Measurements from ENCODE around the gene GATAD2A.
"Not testable (repeated sequence)": the region's sequence is repeated elsewhere in the genome, so short reads cannot be mapped to it uniquely, and the experiment has no call there.

GATAD2A gene

DNA sequence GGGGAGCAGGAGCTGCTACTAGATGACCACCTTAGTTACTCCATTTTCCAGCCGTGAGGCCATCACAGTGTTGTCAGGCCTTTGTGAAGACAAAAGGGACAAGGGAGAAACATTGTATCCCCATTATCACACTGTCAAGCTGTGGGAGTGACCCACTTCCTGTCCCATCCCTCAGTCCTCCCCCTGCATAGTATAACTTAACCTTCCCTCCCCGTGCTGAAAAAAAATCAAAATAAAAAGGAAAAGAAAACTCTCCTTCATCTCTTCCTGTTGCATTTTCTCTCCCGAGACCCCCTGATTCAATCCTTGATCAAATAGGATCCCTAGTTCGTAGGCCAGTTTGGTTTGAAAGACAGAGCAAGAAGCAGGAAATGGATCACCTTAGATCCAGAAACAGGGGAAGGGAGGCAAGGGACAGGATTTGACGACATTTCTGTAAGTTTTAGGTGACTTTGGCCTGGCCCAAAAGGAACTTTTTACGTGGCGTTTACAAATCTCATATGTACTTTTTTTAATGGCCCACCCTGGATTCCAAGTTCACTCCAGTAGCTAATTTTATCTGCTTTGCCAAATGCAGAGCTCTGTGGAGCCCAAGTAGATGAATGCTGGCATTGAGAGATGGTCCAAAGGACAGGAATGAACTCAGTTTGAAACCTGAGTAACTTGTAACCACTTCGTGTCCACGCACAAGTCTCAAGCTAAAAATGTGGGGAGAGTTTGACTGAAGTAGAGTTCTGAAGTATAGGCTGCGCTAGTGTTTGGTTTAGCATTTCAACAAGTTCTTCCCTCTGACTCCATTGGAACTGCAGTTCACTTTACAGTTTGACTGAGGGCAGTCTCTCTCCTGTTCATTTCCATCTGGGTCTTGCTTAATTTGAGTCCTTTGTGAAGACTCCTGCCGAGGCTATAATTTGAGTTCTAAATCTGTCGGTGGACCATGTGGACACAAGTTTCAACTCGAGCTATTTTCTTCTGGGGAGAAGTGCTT lies 16.6 kb upstream of the GATAD2A start:
- no peak for DNase-seq

DNA sequence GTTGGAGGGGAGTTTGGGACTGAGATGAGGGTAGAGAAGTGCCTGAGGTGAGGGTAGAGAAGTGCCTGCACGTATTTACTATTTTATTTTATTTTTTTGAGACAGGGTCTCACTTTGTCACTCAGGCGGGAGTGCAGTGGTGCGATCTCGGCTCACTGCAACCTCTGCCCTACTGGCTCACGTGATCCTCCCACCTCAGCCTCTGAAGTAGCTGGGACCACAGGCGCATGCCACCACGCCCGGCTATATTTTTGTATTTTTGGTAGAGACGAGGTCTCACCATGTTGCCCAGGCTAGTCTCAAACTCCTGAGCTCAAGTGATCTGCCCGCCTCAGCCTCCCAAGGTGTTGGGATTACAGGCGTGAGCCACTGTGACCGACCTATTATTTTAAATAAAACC lies 15.8 kb upstream of the GATAD2A start:
- not testable (repeated sequence) for DNase-seq

- not testable (repeated sequence) for DNase-seq
Measured at GRCh38 chr19:19394333-19394732, 11.1 kb upstream of the GATAD2A start.

DNA sequence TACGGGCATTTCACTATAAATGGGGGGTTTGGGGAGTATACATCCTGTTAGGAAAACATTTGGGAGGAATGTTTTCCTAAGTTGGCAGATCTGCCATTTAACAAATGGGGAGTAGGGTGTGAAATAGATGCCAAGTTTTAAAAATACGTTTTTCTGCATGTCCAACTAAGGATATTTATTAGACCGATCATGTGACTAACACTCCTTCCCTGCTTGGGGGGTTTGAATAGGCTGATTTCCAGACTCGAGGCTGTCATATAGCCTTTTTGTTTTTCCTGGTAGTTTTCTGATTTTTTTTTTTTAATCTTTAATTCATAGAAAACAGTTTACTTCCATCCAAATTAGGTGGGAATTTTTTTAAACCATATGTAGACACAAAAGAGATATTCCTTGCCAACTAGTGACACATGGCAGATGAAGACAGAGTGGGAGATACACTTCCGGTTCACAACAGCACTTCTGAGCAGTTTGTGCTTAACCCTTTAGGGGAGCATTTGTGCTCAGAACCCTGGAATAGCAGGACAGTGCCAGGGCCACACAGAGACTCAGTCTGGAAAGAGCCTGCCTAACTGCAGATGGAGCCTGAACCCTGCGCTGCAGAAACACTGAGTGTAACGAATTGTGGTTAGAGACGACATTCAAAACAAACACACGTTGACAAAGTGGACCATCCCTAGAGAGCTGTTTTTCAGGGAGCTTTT lies 5.6 kb upstream of the GATAD2A start:
- peak; percentile 55 for DNase-seq

- no peak for DNase-seq
Measured at GRCh38 chr19:19402656-19403372, 2.7 kb upstream of the GATAD2A start.

DNA sequence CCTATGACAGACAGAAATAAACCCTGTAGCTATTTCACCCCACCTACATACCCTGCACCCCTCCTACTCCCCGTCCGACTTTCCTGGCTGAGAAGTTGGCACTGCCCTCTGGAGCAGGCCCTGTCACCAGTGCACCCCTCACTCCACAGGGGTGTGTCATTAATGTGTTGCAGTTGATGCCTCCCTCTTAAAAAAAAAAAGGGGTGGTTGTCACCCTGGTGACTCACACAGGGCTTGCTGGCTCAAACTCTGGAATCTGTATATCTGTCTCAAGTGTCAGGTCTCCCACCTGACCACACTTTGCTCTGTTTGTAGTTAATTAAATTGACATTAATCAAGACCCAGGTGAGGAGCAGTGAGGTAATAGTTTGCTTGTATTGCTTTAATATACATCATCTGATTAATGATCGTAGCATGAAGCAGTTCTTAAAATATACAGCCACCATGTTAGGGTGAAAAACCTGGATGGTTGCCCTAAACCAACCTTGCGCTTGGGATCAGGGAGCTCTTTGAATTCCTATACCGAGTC lies 2.0 kb upstream of the GATAD2A start:
- peak; percentile 57 for DNase-seq

DNA sequence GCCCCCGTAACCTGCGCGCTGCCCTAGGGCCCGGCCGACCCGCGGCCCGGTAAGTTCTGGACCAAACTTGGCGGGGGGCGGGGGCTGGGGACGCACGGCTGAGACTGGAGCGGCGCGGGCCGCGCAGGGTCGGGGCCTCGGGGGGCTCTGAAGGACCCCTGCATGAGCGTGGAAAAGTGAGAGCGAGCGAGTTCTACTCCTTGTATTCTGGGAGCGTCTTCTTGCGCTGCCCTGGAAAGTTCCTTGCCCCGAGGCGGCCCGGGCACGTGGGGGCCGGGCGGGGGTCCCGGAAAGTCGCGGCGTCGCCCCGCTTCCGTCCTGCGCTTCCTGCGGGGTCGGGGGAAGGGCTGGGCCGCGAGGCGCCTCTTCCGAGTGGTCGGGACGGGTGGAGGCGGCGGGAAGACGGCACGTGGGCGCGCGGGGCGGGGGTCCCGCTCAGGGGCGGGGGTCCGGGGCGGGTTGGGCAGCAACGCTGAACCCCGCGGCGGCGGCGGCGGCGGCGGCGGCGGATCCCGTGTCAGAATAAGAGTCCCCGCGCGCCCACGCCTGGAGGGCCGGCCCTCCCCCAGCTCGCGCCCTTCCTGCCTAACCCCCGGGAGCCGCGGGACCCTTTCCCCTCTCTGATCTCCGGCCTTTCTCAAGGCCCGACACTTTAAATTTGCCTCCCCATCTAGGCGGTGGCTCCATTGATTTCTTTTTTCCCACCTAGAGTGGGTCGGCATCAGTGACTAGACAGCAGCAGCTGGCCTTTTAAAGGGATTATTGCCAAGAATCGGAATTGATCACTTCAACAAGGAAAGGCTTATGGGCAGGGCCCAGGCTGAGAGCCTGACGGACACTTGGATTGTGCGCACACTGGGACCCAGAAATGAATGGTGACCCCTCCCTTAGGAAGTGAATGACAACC lies 749 bp downstream of the GATAD2A start:
- DNase-seq, result peak; percentile 46

DNA sequence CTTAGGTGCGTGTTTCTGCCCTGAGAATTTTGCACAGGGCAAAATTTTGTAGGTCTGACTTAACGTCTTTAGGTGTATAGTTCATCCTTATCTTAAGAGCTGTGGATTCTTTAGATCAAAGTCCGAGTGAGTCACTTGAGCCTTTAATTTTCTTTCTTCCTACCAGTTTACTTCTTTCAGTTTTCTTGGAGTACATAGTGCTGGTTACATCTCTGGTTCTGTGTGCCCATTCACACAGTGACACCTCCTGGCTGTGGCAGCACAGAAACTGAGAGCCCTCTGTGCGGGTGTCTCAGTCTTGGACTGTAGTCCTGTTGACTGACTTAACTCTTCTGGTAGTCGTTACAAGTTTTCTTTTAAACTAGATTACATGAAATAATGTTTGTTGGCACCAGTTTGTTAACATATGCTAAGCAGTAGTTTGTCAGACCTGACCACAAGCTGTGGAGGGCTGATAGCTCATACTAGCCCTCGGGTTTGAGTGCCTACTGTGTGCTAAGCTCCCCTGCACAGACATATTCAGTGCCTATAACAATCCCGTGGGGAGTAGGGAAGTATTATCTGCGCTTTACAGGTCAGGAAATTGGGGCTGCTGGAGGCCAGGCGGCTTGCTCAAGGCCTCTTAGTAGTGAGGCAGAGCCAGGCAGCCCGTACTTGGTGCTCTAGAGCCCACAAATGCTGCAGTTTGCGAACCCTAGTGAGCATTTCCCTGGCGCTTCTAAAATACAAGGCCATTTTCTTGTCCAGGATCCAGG lies 1.6 kb downstream of the GATAD2A start:
- peak; percentile 44 for DNase-seq

DNA sequence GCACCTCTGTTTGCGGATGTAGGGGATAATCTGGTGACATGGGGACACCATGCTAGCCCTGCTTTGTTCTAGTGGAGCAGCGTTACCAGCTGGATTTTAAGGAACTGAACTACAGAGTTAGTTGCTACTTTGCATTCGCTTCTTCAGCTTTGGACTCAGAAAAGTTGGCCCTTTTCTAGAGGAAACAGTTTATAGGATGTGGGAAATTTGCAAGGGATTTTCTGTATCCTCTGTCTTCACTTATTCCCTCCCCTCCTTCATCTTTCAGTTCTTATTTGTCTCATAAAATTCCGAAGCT lies 2.1 kb downstream of the GATAD2A start:
- no peak for DNase-seq

GRCh38 chr19:19409205-19409604 lies 3.7 kb downstream of the GATAD2A start:
- DNase-seq, result no peak

DNA sequence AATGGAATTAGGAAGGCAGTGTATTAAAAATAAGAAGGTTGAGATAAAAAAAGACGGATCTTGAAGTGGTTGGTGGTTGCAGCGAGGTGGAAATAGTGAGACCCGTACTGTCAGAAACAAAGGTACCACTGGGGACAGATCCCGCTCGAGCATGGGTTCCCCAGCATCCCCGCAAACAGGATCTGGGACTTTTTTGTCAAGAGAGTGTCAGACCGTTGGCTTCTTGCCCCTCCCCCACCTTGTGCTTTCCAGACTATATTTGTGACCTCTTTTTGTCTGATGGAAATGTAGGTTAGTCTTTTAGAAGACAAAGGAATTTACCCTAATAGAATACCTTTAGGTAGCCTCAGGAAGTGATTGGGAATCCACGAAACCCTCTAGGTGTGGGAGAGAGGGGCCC lies 4.2 kb downstream of the GATAD2A start:
- DNase-seq, result no peak

GRCh38 chr19:19410553-19411550 lies 5.4 kb downstream of the GATAD2A start:
- DNase-seq, result no peak

DNA sequence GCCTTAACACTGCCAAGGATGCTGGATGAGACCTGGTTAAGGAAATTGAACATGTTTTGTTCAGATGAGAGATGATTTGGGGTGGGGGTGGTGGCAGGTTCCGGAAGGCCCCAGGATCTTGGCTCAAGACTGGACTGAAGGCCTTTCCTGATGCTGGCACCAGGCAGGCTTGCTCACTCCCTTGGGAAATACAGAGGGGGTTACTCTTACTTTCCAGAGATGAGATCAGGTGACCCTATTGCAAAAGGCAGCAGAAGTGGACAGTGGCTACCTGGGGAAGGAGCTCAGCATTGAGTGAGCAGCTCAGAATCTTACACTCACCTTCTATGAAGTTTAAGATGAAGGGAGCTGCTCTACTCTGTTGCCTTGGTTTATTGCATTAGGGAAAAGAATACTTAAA lies 10.8 kb downstream of the GATAD2A start:
- DNase-seq, result no peak

DNA sequence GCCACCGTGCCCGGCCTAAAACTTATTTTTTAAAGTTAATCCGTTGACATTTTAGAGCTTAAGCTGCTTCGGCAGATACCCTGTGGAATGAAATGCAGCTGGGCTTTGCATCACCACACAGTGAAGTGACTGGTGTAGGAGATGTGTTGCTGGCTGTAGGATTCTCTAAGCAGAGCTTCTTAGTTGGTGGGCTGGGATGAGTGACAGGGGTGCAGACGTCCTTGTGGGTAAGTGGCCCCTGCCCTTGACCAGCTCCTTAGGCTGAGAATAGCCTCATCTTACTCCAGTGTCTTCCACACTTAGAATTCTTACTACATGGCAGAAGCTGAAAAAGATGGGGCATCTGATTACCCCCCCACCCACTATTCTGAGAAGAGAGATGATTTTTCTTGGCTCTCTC lies 11.6 kb downstream of the GATAD2A start:
- DNase-seq, result no peak

DNA sequence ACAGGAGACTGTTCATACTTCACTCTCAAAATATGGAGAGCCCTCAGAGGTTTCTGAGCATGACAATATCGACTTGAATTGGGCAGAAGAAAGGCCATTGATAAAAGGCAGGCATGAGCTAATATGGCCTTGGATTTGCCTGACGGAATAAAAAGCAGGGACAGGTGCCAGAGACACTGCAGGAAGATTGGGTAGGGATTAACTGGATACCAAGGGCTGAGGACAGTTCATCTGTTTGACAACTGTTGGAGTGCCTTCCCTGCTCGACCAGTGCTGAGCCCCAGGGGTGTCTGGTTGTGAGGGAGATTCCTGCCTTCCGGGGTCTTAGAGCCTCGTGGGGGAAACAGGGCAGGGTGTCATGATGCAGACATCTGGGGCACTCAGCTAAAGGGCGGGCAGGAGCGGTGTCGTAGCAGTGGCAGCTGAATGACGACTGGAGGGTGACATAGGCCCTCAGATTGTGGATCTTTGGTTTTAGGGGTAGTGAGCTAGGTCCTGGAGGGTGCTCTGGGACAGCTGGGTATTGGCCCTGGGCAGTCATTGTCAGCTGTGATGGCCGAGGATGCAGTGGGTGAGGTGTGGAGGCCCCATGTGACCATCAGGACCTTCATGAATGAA lies 12.3 kb downstream of the GATAD2A start:
- DNase-seq, result no peak

- no peak for DNase-seq
Measured at GRCh38 chr19:19418555-19419260, 13.2 kb downstream of the GATAD2A start.

- DNase-seq, result peak; percentile 51
Measured at GRCh38 chr19:19420570-19421298, 15.3 kb downstream of the GATAD2A start.

GRCh38 chr19:19421299-19421696 lies 15.8 kb downstream of the GATAD2A start:
- DNase-seq, result no peak

All from fibroblast of skin of right biceps (primary cell).